GDM1 (cell line): Measurements from ENCODE around the gene OPA1.
A peak's percentile ranks its signal among the peaks of the same experiment; 100 is the strongest.

Source experiments
- DNase-seq: peaks from one replicate; lab custom pipeline; 2025; lab: John Stamatoyannopoulos, UW

OPA1 gene

DNA sequence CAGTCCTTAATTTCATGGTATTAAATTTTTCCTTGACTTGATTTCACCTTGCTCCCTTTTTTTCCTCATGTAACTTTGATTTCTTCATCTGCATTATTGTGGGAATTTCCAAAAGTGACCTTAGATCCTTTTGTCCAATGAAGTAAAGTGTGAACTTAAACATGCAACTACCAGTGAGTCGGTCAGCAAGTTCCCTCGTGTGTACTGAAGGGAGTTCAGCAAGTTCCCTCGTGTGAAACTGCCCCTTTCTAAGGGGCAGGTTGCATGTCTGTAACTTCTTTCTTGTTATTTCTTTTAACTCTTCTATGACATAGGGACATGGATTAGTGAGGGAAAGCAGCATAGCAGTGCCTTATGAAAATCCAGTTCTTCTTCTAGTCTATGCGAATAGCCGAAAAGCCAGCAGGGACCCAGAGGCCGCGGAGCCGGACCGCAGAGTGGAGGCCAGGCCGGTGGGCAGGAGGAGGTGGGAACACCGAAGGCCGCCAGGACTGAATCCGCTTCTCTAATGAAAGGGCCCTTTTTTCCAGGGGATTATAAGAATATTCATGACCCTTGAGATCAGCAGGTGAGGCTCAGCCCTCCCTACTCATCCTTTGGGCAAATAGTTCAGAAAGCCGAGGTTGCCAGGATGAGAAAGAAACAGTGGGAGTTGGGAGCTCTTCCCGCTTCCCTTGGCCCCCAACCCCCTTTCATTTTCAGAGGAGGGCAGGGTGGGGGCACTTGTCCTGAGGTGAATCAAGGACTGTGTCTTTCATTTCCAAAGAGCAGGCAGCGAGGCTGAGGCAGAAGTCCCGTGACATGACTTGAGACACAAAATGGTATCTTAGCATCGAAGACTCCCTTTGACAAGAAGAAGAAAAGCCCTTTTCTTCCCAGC is 117.5 kb downstream of the OPA1 start:
- no peak for DNase-seq

DNA sequence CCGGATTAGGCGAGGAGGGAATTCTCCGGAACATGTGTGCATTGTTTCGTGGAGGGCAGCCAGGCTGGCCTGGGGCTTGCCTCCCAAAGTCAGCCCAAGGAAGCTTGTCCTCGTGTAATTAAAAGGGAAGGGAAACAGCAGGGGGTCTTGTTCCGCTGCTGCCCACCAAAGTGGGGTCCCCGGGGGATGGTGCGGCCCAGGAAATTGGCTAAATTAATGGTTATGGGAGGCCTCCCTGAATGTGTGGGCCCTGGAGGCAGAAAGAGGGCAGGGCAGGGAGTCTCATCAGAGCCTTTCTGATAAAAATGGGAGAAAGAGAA is 118.1 kb downstream of the OPA1 start:
- no peak for DNase-seq

DNA sequence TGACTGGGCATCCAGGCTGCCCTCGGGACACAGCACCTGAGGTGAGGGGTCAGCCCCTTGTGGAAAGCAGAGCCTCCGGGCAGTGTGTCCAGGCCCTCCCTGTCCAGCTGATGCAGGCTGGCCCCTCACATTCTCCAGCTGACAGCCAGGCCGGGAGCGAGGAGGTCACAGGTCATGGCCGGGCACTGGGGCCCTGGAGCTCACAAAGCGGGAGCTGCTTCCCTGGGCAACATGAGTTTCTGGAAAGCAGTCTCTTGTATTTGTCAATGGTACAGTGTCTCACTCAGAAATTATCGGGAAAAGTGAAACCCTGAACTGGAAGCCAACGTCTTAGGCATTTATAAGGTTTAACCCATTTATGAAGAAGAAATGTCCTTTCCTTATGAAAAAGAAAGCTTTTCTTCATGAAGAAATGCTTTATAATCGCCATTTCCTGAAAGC is 118.5 kb downstream of the OPA1 start:
- no peak for DNase-seq

DNA sequence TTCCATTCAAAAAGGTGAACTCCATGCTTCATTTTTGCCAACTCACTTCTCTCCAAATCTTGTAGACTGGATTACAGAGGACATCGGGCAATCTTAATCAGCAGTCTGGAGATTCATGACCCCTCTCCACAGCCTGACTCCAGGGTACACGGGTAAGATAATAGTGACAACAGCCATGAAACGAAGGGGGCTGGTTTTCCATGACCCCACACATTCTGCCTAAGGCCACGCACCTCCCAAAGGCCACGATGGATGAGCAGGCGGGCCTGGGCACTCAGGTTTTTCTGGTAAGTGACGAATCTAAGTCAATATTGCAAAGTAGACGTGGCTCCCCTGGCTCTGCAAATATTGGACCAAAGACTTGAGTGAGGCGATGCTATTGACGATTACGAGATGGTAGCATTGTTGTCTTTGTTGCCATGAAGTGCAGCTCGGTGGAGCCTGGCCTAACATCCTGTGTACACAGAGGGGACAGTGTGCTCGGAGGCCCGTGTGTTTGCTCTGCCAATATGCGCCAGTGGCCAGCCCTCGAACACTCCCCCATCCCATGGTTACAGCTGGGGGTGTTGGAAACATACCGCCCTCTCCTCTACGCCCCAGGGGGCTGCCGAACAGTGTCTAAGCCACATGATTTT is 119.1 kb downstream of the OPA1 start:
- no peak for DNase-seq

DNA sequence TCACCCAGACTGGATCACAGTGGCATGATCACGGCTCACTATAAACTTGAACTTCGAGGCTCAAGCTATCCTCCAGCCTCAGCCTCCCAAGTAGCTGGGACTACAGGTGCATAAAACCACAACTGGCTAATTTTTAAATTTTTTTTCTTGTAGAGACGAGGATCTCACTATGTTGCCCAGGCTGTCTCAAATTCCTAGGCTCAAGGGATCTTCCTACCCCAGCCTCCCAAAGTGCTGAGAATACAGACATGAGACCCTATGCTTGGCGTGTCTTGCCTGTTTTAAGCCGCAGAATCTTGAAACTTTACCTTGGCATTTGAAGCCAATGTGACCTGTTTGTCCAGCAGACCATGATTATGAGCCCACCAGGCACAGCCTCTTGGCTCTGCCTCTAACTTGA is 119.9 kb downstream of the OPA1 start:
- DNase-seq, result no peak

DNA sequence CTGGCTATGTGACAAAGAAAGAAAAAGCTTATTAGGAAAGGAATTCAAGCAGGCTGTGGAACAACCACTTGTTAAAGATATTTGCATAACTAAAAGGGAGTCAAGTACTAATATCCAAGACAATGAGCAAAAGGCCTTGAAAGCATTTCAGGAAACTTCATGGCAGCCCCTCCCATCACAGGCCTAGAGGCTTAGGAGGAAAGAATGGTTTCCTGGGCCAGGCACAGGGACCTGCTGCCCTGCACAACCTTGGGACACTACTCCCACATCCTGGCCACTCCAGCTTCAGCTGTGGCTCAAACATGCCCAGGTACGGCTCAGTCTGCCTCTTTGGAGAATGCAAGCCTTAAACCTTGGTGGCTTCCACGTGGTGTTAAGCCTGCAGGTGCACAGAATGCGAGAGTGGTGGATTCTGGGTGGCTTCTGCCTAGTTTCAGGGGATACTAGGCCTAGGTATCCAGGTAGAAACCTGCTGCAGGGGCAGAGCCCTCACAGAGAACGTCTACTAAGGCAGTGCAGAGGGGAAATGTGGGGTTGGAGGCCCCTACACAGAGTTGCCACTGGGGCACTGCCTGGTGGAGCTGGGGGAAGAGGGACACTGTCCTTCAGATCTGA is 121.6 kb downstream of the OPA1 start:
- DNase-seq, result no peak

DNA sequence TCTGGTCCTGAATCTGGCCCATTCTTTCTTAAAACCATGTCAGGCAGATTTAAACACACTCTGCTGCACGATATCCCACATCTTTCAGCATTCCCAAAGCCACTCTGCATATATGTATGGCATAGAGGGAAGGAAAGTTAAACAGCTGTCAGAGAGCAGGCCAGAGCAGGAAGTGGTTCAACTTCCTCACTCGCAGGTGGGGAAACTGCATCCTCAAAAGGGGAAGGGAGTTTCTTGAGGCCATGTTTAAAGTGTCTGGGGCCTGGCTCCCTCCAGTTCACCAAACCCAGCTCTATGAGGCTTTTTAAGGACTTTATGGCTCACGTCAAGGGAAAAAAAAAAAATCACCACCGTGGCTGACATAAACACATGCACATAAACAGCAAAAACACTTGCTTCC is 123.1 kb downstream of the OPA1 start:
- DNase-seq, result peak; percentile 50

DNA sequence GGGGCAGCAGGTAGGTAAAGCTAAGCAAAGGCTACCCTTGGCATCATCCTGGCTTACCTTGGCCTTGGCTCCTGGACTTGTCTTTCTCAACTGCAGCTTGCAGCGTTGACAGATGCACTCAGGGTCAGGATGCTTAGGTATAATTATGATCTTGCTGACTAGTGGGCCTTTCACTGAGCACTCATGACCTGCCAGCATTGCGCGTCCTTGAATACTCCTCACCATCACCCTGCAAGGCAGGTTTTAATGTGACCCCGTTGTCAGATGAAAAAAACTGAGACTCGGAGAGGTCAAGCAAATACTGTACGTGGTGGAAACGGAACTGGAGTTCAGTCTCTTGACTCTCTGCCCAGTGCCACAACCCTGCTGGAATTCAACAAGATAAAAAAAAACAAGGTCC is 126.7 kb downstream of the OPA1 start:
- DNase-seq, result no peak

DNA sequence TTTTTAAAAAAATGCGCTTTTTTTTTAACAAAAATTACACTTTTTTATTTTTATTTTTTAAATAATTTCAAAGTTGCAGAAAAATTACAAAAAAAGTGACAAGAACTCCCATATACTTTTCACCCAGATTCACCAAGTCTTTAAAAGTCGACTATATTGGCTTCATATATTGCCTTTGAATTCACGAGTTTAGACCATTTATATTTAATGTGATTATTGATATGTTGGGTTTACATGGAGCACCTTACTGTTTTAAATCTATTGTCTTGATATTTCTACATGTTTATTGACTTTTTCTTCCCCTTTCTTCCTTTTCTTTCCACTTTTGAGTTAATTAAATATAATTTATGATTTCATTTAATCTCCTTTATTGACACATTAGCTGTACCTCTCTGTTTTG is 127.2 kb downstream of the OPA1 start:
- DNase-seq, result no peak

DNA sequence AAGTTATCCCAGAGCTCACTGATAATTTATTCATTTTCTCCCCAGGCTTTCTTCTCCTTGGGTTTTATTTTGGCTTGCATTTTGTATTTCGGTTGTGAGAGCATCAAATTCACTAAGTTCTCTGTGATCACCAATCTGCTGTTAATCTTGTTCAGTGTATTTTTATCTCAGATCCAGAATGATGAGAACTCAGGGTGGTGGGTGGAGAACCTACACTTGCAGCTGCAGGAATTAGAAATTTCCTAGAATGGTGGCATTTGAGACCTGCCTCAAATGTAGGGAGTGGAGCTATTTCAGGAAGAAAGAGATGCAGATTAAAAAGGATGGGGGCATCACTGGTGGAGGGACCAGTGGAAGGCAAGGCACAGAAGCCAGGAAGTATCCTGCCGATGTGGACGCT is 129.6 kb downstream of the OPA1 start:
- no peak for DNase-seq

DNA sequence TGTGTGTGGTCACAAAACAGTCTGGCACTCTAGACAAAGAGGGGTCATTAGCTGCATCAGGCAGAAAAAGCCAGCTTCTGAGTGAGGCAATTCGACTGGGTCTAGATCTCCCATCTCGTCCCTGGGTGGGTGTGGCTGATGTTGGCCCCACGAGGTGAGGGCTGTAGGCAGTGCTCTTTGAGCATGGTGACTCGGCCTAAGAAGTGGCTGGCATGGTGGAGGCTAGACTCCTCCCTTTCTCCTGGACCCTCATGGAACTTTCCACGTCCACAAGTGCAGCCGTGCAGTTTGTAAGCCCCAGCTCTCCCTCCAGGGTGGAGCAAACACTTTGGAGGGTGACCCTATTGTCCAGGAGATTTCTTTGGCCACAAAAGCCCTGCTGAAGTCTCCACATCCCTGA is 134.1 kb downstream of the OPA1 start:
- no peak for DNase-seq

DNA sequence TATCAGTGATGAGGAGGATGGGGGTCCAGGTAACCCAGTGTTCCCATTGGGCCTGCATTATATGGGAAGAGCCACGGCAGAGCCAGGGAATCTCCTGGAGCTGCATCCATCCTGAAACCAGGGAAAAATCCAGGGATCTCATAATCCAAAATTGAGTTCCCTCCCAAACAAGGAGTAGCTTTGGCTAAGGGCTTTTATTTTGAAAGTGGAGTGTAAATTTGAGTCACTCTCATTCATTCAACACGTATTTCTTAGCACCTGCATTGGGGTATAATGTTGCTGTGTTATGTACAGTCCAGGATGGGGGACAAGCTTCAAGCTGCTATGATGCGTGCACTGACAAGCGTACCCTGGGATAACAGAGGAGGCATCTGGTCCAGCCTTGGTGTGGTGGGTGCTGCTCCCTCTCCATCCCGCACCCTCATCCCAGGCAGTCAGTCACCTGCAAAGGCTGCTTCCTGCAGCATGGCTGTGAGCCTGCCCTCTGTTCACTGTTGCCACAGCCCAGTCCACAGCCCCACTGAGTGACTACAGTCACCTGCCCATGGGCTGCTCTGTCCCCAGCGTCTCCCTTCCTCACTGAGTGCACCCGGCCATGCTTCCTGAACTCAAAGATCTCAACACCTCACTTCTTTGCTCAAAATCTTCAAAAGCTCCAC is 135.6 kb downstream of the OPA1 start:
- DNase-seq, result no peak

DNA sequence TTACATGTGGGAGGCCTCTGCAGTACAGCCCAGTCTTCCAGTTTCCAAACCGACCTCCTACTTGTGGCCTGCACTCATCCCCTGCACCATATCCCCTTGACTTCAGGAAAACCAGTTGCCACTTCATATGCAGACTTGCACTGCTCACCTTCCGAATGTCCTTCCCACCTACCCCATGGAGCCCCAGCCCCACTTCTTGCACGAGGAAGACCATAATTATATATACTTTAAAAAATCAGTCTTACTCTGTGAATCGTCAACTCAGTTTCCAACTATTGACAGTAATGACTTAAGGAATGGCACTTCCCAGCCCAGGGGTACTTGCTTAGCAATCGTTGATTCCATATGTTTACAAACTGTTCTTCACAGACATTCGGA is 136.1 kb downstream of the OPA1 start:
- DNase-seq, result no peak

DNA sequence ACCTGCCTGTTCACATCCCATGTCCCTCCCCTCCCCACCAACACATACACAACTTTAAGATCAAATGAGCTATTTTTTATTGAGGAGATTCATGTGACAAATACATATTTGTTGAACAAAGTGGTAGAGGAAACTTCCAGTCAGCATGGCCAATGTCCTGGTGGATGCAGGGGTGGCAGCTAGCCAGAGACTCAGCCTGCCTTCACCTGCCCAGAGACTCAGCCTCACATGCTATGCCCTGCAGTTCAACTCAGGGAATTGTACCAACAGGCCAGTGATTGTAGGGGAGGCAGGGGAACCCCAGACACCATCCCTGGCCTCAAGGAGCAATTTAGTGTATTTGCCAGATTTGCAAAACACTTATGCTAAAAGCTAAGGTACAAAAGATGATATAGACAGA is 136.6 kb downstream of the OPA1 start:
- DNase-seq, result no peak

DNA sequence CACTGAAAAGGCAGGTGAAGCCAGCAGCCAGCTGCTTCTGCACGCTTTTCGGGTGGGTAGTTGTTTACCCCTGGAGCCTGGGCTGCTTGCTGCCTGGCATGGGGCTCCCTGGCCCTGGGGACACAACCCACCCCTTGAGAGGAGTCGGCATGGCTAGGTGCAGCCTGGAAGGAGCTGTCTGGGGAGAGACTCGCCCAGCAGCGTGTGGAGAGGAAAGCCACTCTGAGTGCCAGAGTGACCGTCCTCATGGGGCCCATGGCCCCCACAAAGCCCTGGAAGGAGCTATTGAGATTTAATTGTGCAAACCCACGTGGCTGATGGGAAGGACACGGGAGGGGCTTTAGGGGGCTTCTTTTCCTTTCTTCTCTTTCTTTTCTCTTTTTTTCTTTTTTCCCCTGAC is 137.5 kb downstream of the OPA1 start:
- no peak for DNase-seq

DNA sequence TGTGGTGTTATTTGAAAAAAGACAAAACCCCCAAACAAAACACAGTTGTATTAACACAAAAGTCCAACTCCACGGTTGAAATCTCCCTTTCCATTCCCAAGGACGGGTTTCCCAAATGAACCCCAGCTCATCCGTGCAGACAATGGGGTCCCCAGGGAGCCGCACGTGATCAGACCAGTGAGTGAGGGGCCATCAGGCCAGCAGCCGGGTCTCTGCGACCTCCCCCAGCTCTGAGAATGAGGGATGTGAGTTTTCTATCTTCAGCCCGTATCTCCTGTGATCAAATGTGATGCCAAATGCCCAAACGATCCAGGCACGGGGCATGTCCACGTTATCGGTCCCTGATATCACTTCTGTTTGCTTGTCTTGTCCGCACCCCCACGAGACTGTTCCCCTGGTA is 138.0 kb downstream of the OPA1 start:
- no peak for DNase-seq

DNA sequence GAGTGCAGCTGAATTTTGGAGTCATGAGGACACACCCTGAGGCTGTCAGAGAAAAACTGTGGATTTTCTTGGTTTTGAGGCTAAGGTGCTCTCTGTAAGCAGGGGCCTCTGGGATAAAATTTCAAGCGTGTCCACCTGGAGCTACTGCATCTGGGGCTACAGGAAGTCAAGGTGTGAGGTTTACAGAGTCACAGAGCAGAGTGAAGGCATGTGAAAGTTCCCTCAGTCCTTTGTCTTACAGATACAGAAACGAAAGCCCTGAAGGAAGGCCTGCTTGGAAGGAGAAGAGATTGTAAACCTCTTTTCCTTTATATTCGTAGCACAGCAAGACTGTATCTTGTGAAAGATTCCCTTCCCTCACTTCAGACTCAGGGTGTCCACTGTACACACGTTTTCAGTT is 138.6 kb downstream of the OPA1 start:
- no peak for DNase-seq

DNA sequence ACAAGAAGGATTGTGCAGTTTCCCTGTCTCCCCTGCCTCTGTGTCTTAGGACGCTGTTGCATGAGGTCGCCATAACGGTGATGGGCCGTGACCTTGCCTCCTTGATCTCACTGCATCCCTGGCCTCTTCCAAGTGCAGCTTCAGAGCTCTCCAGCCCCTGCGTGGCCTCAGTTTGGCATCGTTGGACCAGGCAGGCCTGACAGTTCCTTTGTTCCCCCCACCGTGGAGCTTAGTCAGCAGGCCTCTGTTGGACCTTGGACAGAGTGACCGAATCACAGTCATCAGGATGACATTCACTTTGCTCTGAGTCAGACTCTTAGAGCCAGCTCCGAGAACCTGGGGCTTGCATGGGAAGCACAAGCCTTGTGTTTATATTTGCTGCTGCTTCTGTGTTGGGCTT is 139.4 kb downstream of the OPA1 start:
- DNase-seq, result no peak

DNA sequence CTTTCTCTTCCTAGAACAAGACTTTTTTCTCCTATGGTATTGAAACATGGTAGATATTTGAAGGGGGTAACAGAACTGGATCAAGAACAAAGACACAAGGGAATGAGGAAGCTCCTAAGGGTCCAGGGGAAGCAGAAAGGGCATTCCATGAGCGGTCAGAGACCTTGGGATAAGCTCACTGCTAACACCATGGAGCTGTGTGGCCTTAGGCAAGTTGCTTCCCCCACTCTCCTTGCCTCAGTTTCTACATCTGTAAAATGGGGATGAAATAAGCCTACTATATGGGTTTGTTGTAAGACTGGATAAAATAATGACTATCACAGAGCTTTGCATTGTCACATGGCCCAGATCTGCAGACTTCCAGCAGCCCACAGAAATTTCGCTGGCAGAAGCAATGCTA is 139.8 kb downstream of the OPA1 start:
- DNase-seq, result no peak

DNA sequence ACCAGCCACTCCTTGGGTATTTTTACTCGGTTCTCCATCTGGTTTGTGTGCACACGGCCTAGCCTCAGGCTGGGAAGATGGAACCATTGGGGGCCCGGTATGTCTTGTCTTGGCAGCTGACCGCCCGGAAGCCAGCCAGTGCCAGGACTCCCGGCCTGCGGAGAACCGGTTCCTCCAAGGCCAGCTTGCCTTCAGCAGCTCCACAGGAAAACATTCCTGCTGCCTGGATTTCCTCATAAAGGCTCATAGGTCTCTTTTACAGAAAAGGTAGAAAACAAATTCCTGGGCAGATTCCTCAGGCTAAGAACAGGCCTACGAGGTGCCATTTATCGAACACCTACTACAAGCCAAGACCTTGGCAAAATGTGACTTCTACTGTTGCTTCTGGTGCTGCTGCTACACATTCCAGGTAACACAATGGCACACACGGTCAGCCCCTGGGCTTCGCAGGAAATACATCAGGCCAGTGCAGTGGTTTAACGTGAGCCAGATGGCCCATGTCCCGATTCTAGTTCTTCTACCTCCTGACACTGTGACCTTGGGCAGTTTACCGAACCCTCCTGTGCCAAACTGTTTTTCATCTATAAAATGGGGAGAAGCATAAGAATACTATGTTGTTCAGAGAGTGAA is 141.8 kb downstream of the OPA1 start:
- DNase-seq, result no peak

DNA sequence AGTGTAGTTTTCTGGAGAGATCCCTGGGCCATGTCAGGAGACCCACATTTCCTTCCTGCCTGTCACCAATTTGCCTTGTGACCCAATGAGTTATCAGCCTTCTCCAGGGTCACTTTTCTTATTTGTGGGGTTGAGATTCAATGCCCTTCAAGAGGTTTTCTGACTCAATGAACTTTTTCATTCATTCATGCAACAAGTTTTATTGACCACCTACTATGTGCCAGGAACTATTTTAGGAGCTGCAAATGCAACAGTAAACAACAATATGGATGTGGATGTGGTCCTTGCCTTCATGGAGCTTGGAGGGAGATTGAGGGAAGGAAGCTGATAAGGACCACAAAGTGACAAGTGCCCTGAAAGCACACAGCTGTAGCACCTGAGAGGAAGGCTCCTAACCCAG is 142.8 kb downstream of the OPA1 start:
- no peak for DNase-seq

DNA sequence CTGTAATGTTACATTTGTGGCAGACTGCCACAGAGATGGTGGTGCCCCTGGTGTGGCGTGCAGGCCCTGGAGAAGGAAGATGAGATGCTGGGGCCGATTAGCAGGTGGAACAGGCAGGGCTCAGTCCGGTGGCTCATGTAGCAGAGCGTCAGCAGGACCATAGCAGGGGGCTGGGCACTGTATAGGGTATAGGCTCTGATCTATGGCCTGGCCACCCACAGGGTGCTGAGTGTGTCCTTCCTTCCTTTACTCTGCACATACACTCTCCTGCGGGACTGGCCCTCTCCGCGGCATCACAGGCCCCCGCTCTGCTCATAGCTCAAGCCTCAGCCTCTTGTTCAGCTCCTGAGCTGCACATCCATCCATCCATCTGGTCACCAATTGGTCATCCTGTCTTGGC is 143.6 kb downstream of the OPA1 start:
- no peak for DNase-seq
